ENCODE measurements around the gene ABCC4. TPM values are rescaled to one million over a fixed set of nuclear protein-coding genes. Genes with fewer than 3 reads are reported as not detected.

ABCC4 gene
- total and polyA plus RNA-seq, 2 of the 13 experiments (the other 11 are each of a cell fraction or from before 2014, with no cell fraction given), result 4.2 to 11.3 TPM

GRCh38 chr13:94996445-94996844, 304.8 kb downstream of the ABCC4 start (continued):
- no peak for TF ChIP-seq GMEB1 (CRISPR knock-in tag; IDR thresholded peaks at IDR 0.05; ENCODE audit: borderline replicate concordance)

- H3K4me1 ChIP-seq (ENCODE audit: insufficient read depth, low read length), result peaks cover 9% of the 10 kb centered on the region
- no TSS peak for BruUV-seq (replicated peaks)
- WGBS (ENCODE audit: low lambda C conversion rate), result 34% methylated on average over 3 of the region's 3 CpGs
- ATAC-seq (no peak), FAIRE-seq (no peak), DNase-seq (ENCODE audit: low spot score) (no peak)
- H3K4me3 ChIP-seq (replicated peaks in 1 of 3; ENCODE audit: insufficient read depth in 1 of 3, low read depth in 2 of 3, low read length in 3 of 3), result no peak overlapping the region
- no peak overlapping the region for H3K9ac ChIP-seq (ENCODE audit: insufficient read depth, low read depth, low read length)
- POLR2A ChIA-PET, result no interaction called here
- no peak overlapping the region for H3K27ac ChIP-seq (ENCODE audit: extremely low read length, insufficient read depth, low read length)
- no peak overlapping the region for H2AFZ ChIP-seq (ENCODE audit: low read length)
- H3K27me3 ChIP-seq (ENCODE audit: control insufficient read depth in 1 of 2, insufficient read depth in 2 of 2, low read length in 2 of 2), result peaks cover 0 to 5% of the 10 kb centered on the region in 2 experiments; a peak in 1 of 5 replicates
- no peaks in the 10 kb centered on the region for H3K9me3 ChIP-seq (ENCODE audit: low read length)
- H4K20me1 ChIP-seq (ENCODE audit: insufficient read depth, low read length), result no peaks in the 10 kb centered on the region
- intact Hi-C loops (cut with micrococcal nuclease; ENCODE audit: unreplicated experiment), result no loop called here
- no peak overlapping the region for H3K4me2 ChIP-seq (ENCODE audit: low read depth, low read length)
- H3K36me3 ChIP-seq (replicated peaks in 1 of 2; ENCODE audit: control insufficient read depth in 1 of 2, insufficient read depth in 2 of 2, low read length in 2 of 2), result no peaks in the 10 kb centered on the region
- in situ Hi-C loops (cut with HindIII; ENCODE audit: extremely low pct_ligation_motif_present, low pct_unique_long_range_greater_than_20kb), result no loop called here
- no peaks in the 10 kb centered on the region for H3K79me2 ChIP-seq (ENCODE audit: insufficient read depth, low read length)
- CTCF ChIA-PET (ENCODE audit: low intra/inter-chr PET ratio, low total read pairs), result no interaction called here
- no peak for TF ChIP-seq SALL1 (CRISPR knock-in tag; IDR thresholded peaks at IDR 0.05)
- TF ChIP-seq ZNF350 (CRISPR knock-in tag; IDR thresholded peaks at IDR 0.05; ENCODE audit: borderline replicate concordance, low read depth), result no peak
- TF ChIP-seq ZSCAN9 (CRISPR knock-in tag; IDR thresholded peaks at IDR 0.05; ENCODE audit: borderline replicate concordance), result no peak
- no peak for TF ChIP-seq SMAD3 (CRISPR knock-in tag; IDR thresholded peaks at IDR 0.05)
- no peak for TF ChIP-seq ATF2 (CRISPR knock-in tag; IDR thresholded peaks at IDR 0.05)
- no peak for TF ChIP-seq ZBTB2 (CRISPR knock-in tag; IDR thresholded peaks at IDR 0.05; ENCODE audit: low read depth)
- no peak for TF ChIP-seq STAT6 (CRISPR knock-in tag; IDR thresholded peaks at IDR 0.05; ENCODE audit: borderline replicate concordance)
- no peak for TF ChIP-seq SNAPC2 (CRISPR knock-in tag; IDR thresholded peaks at IDR 0.05)
- no peak for TF ChIP-seq IKZF5 (CRISPR knock-in tag; IDR thresholded peaks at IDR 0.05)
- no peak for TF ChIP-seq EZH2 (conservative IDR thresholded peaks at IDR 0.05; ENCODE audit: low read depth, low read length)
- TF ChIP-seq ZNF260 (CRISPR knock-in tag; IDR thresholded peaks at IDR 0.05; ENCODE audit: borderline replicate concordance, low read depth), result no peak
- no peak for TF ChIP-seq MXD1 (CRISPR knock-in tag; IDR thresholded peaks at IDR 0.05)
Observed at GRCh38 chr13:94994506-94994905, 306.7 kb downstream of the ABCC4 start.

Data from HepG2 (cell line).